Effector memory CD4-positive, alpha-beta T cell (primary cell): ENCODE results near the gene ATP10A.

Source experiments
- DNase-seq, 3 donors: peaks; one replicate each; pipeline ENCODE4 v3.0.0-alpha.2; 2020
- H3K27ac ChIP-seq: 2 replicates; pipeline ENCODE4 v1.7.0; 2013; ENCODE audit warnings: mild to moderate bottlenecking, low read length, moderate library complexity; ENCODE audit not compliant: insufficient read depth, poor library complexity, severe bottlenecking
- H3K27me3 ChIP-seq: replicated peaks from 2 replicates; pipeline ENCODE4 v1.7.0; 2013; ENCODE audit warnings: mild to moderate bottlenecking, low read length; ENCODE audit not compliant: insufficient read depth, control insufficient read depth, poor library complexity, severe bottlenecking
- H3K36me3 ChIP-seq: 2 replicates; pipeline ENCODE4 v1.7.0; 2013; ENCODE audit warnings: mild to moderate bottlenecking, low read length, moderate library complexity; ENCODE audit not compliant: control insufficient read depth, insufficient read depth
- H3K4me1 ChIP-seq: 2 replicates; pipeline ENCODE4 v1.7.0; 2013; ENCODE audit warnings: low read length, mild to moderate bottlenecking; ENCODE audit not compliant: control insufficient read depth, insufficient read depth, poor library complexity, severe bottlenecking
- H3K4me3 ChIP-seq: 2 replicates; pipeline ENCODE4 v1.7.0; 2013; ENCODE audit warnings: low read length, low read depth, mild to moderate bottlenecking; ENCODE audit not compliant: insufficient read depth, poor library complexity, severe bottlenecking
- H3K9me3 ChIP-seq: 2 replicates; pipeline ENCODE4 v1.7.0; 2013; ENCODE audit warnings: mild to moderate bottlenecking, low read length, moderate library complexity; ENCODE audit not compliant: control insufficient read depth

The ATP10A gene

DNA sequence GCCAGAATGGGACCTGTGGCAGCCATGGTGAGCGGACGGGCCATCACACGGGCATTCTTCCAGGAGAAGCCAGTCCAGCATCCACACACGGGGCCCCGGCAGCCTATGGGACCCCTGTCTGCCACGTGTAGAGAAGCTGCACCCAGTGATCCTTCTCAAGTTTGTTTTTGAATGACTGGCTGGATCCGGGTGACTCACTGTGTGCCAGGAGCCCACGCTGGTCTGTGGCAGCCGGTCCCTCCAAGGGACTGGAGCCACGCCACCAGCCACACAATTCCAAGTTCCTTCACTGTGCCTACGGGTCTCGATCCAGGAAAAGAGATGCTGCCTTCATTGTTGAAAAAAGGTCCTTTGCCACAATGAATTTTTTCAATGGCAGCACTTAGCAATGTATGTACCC lies 58.1 kb downstream of the ATP10A start:
- DNase-seq, result no peak
- no peaks in the 10 kb centered on the region for H3K36me3 ChIP-seq
- no peaks in the 10 kb centered on the region for H3K27me3 ChIP-seq
- no peak overlapping the region for H3K4me3 ChIP-seq
- H3K27ac ChIP-seq, result no peak overlapping the region
- no peaks in the 10 kb centered on the region for H3K9me3 ChIP-seq
- peaks cover 4% of the 10 kb centered on the region for H3K4me1 ChIP-seq

- Histone ChIP-seq H3K9me3 (no peaks in the 10 kb centered on the region), H3K27ac (no peak overlapping the region), H3K27me3 (no peaks in the 10 kb centered on the region), H3K4me3 (no peak overlapping the region), H3K36me3 (no peaks in the 10 kb centered on the region), H3K4me1 (no peaks in the 10 kb centered on the region)
- DNase-seq, result no peak
Measured at GRCh38 chr15:25804451-25804850, 58.7 kb downstream of the ATP10A start.

- H3K27me3 ChIP-seq, result no peaks in the 10 kb centered on the region
- DNase-seq, result no peak
- H3K9me3 ChIP-seq, result no peaks in the 10 kb centered on the region
- H3K36me3 ChIP-seq, result no peaks in the 10 kb centered on the region
- no peak overlapping the region for H3K4me3 ChIP-seq
- no peaks in the 10 kb centered on the region for H3K4me1 ChIP-seq
- H3K27ac ChIP-seq, result no peak overlapping the region
Measured at GRCh38 chr15:25803541-25803940, 59.6 kb downstream of the ATP10A start.

DNA sequence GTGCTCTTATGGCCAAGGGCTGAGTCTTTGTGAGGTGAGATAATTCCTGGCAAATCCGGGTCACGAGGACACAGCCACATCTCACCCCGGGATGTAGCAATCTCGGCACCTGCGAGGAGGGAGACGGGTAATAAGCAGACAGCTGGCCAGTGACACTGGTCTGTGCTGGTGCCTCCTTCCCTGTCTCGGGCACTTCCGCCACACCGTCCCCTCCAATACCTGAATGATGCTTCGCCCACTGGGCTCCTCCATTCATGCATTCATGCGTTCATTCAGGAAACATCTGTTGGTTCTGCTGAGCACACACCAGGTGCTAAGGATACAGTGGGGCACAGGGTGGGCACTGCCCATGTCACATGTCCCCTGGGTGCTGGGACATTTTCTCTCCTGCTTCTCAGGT lies 60.1 kb downstream of the ATP10A start:
- no peak overlapping the region for H3K4me3 ChIP-seq
- no peaks in the 10 kb centered on the region for H3K27me3 ChIP-seq
- no peak overlapping the region for H3K27ac ChIP-seq
- H3K9me3 ChIP-seq, result no peaks in the 10 kb centered on the region
- no peaks in the 10 kb centered on the region for H3K36me3 ChIP-seq
- DNase-seq, result no peak
- no peaks in the 10 kb centered on the region for H3K4me1 ChIP-seq

GRCh38 chr15:25802285-25802830 lies 60.8 kb downstream of the ATP10A start:
- Histone ChIP-seq H3K36me3 (no peaks in the 10 kb centered on the region), H3K27ac (no peak overlapping the region), H3K9me3 (no peaks in the 10 kb centered on the region), H3K4me1 (no peaks in the 10 kb centered on the region), H3K4me3 (no peak overlapping the region), H3K27me3 (no peaks in the 10 kb centered on the region)
- DNase-seq, result no peak

- Histone ChIP-seq H3K9me3 (no peaks in the 10 kb centered on the region), H3K4me1 (no peaks in the 10 kb centered on the region), H3K27me3 (no peaks in the 10 kb centered on the region), H3K27ac (no peak overlapping the region), H3K4me3 (no peak overlapping the region), H3K36me3 (no peaks in the 10 kb centered on the region)
- DNase-seq, result no peak
Measured at GRCh38 chr15:25801586-25802284, 61.4 kb downstream of the ATP10A start.

- H3K9me3 ChIP-seq, result no peaks in the 10 kb centered on the region
- H3K36me3 ChIP-seq, result no peaks in the 10 kb centered on the region
- no peak overlapping the region for H3K4me3 ChIP-seq
- no peak for DNase-seq
- no peaks in the 10 kb centered on the region for H3K4me1 ChIP-seq
- H3K27ac ChIP-seq, result no peak overlapping the region
- H3K27me3 ChIP-seq, result no peaks in the 10 kb centered on the region
Measured at GRCh38 chr15:25800761-25801515, 62.2 kb downstream of the ATP10A start.

DNA sequence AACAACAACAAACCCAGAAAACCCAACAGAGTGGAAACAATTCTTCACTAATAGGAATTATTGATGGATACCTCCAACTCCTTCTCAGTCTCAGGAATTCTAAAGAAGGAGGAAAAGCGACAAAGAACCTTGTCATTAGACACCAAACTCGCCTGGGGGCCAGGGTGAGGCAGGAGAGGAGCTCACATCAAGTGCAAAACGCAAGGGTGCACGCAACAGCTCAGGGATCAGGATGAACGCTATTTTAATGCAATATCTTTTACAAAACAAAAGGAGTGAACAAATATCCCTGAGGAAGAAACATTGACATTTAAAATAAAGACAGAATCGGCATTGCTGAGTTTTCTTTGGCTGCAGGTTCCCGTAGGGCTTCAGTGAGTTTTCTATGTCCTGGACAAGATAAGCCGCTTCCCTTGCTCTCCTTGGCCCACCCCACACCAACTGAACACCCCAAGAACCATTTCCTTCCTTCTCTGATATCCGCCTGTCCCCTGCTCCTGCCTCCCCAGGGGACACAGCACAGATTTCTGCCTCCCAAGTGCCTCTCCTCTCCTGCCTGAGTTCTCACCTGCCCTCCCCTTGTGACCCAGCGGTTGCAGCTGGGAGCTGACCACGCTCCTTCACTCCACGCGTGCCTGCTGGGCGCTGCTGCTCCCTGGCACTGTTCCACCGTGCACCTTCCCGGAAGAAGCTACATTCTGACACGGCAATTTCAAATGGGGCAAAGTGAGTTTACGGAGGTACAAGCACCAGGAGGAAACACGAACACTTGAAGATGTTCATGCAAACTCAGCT lies 63.0 kb downstream of the ATP10A start:
- DNase-seq, result no peak
- H3K9me3 ChIP-seq, result no peaks in the 10 kb centered on the region
- H3K27ac ChIP-seq, result no peak overlapping the region
- H3K27me3 ChIP-seq, result no peaks in the 10 kb centered on the region
- no peaks in the 10 kb centered on the region for H3K4me1 ChIP-seq
- no peak overlapping the region for H3K4me3 ChIP-seq
- H3K36me3 ChIP-seq, result no peaks in the 10 kb centered on the region

DNA sequence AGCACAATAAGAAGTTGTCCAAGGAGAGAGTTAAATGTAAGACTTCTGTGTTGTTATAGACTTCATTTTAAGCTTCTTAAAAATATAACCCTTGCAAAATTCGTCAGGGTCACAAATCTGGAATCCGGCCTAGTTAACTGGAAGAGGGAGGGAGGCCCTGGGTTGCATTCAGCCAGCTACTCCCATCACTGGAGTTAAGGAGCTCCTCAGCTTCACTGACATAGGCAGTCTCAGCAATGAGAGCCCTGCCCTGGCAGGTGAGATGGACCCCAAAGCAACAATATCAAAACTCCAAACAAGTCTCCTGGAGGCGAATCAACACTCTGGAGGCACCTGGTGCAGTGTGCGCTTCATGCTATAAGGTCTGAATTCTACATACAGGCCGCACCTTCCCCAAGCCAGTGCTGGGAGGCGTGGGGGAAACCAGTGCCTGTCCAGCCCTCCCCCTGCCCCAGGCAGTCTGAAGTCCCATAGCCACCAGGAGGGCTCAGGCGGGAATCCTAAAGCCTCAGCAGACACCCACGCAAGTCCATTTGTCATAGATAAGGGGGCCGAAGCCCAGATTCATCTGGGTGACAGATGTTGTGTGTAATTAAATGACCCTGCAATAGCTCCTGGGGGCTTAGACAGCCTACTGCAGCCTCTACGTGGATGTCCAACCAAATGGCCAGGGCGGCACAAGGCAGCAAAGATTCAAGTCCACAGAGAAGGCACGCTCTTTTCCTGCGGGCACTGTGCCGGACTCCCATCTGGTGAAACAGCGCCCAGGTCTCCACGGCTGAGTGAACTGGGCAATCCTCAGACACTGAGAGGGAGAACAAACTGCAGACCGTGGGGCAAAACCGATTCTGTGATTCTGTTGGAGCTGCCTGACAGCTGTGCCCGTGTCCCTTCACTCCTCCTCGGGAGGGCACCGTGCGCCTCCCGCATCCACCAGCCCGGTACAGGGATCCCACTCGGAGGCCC lies 64.9 kb downstream of the ATP10A start:
- no peaks in the 10 kb centered on the region for H3K4me1 ChIP-seq
- no peaks in the 10 kb centered on the region for H3K36me3 ChIP-seq
- no peak overlapping the region for H3K4me3 ChIP-seq
- H3K27ac ChIP-seq, result no peak overlapping the region
- DNase-seq, result no peak
- H3K27me3 ChIP-seq, result no peaks in the 10 kb centered on the region
- no peaks in the 10 kb centered on the region for H3K9me3 ChIP-seq
